SK-N-MC (cell line): ENCODE data around the gene HYKK.

Experiments used
- EZH2 ChIP-seq: fragments of 200-600 bp; sonication (generic); IDR thresholded peaks from one replicate; pipeline ENCODE4 v1.6.1; 2017; ENCODE audit warnings: antibody characterized with exemption
- FOXP2 ChIP-seq: optimal IDR thresholded peaks from 2 replicates; pipeline ENCODE3; 2011; ENCODE audit warnings: mild to moderate bottlenecking, moderate library complexity; ENCODE audit not compliant: insufficient read depth; ENCODE audit errors: extremely low read length, control extremely low read depth
- POLR2AphosphoS5 ChIP-seq: IDR thresholded peaks from 2 replicates; pipeline ENCODE4 v1.6.1; 2012; ENCODE audit warnings: mild to moderate bottlenecking, low read depth, low read length, borderline replicate concordance

DNA sequence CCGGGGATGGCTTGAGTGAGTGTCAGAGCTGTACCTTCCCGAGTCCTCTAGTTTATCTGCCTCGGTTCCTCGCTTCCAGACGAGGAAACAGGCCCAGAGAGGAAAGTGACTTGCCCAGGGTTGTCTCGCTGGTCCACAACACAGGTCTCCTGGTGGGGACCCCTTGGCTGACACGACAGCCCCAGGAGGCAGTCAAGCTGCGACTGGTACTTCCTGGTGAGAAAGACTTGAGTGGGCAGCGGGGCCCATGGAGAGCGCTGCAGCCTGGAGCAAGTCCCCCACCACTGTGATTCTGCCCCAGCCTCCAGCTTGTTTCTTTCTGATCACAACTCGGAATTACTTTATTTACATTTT lies 57.3 kb downstream of the HYKK start:
- TF ChIP-seq EZH2: no peak
- TF ChIP-seq POLR2AphosphoS5: no peak
- no peak for TF ChIP-seq FOXP2
